Neural cell (in vitro differentiated cells): ENCODE results near the gene RFX2. TPM values are rescaled to one million over a fixed set of nuclear protein-coding genes. Genes with fewer than 3 reads are reported as not detected.
"Not testable (repeated sequence)": the region's sequence is repeated elsewhere in the genome, so short reads cannot be mapped to it uniquely, and the experiment has no call there.

Experiments used
- H2AFZ ChIP-seq: fragments of 200-600, 300-800 bp; sonication (generic), shearing (Covaris generic); 2 replicates; pipeline ENCODE4 v1.6.0; 2014; ENCODE audit warnings: low read depth, mild to moderate bottlenecking, antibody characterized with exemption, low read length, moderate library complexity
- H3F3A ChIP-seq: fragments of 200-600 bp; shearing (Covaris generic); 2 replicates; pipeline ENCODE4 v1.6.1; 2016; ENCODE audit warnings: mild to moderate bottlenecking, moderate library complexity, mixed read lengths, antibody characterized with exemption, low read length; ENCODE audit not compliant: insufficient read depth, poor library complexity, severe bottlenecking
- H3K27ac ChIP-seq: fragments of 200-600, 300-800 bp; sonication (generic), shearing (Covaris generic); 2 replicates; pipeline ENCODE4 v1.5.1; 2014; ENCODE audit warnings: mild to moderate bottlenecking, low read length, moderate library complexity
- H3K27me3 ChIP-seq: fragments of 300-800, 200-600 bp; sonication (generic), shearing (Covaris generic); 2 replicates; pipeline ENCODE4 v1.6.0; 2014; ENCODE audit warnings: mild to moderate bottlenecking, low read depth, low read length, moderate library complexity; ENCODE audit not compliant: insufficient read depth
- H3K36me3 ChIP-seq: fragments of 300-800, 200-600 bp; sonication (generic), shearing (Covaris generic); 2 replicates; pipeline ENCODE4 v1.5.1; 2014; ENCODE audit warnings: mild to moderate bottlenecking, antibody characterized with exemption, low read length, moderate library complexity; ENCODE audit not compliant: insufficient read depth
- H3K4me2 ChIP-seq: fragments of 300-800, 200-600 bp; sonication (generic), shearing (Covaris generic); 2 replicates; pipeline ENCODE4 v1.6.0; 2014; ENCODE audit warnings: mild to moderate bottlenecking, low read length
- H3K4me3 ChIP-seq: fragments of 300-800, 200-600 bp; sonication (generic), shearing (Covaris generic); 2 replicates; pipeline ENCODE4 v1.5.1; 2014; ENCODE audit warnings: mild to moderate bottlenecking, low read length, moderate library complexity
- H3K79me2 ChIP-seq: fragments of 200-600 bp; shearing (Covaris generic); replicated peaks from 2 replicates; pipeline ENCODE4 v1.6.0; 2014; ENCODE audit warnings: mild to moderate bottlenecking, low read length, moderate library complexity; ENCODE audit not compliant: insufficient read depth
- H3K9ac ChIP-seq: fragments of 300-800, 200-600 bp; sonication (generic), shearing (Covaris generic); 2 replicates; pipeline ENCODE4 v1.6.1; 2016; ENCODE audit warnings: mild to moderate bottlenecking, low read length, mixed read lengths
- H3K9me2 ChIP-seq: fragments of 200-600 bp; shearing (Covaris generic); 2 replicates; pipeline ENCODE4 v1.6.1; 2016; ENCODE audit warnings: mild to moderate bottlenecking, low read length, mixed read lengths; ENCODE audit not compliant: insufficient read depth
- H3K9me3 ChIP-seq: fragments of 200-600, 300-800 bp; sonication (generic), shearing (Covaris generic); 2 replicates; pipeline ENCODE4 v1.6.1; 2016; ENCODE audit warnings: mild to moderate bottlenecking, mixed run types, low read length, moderate library complexity, mixed read lengths
- H4K20me1 ChIP-seq: fragments of 200-600 bp; shearing (Covaris generic); 2 replicates; pipeline ENCODE4 v1.6.1; 2016; ENCODE audit warnings: mild to moderate bottlenecking, mixed run types; ENCODE audit not compliant: insufficient read depth
- CTCF ChIP-seq: fragments of 450-650 bp; IDR thresholded peaks from 2 replicates; pipeline ENCODE4 v1.5.1; 2014; ENCODE audit warnings: antibody characterized with exemption, mild to moderate bottlenecking, moderate library complexity; ENCODE audit not compliant: poor library complexity, severe bottlenecking
- EP300 ChIP-seq: fragments of 450-650 bp; conservative IDR thresholded peaks from 2 replicates; pipeline ENCODE4 v1.6.1; 2014; ENCODE audit warnings: antibody characterized with exemption, mild to moderate bottlenecking, moderate library complexity; ENCODE audit not compliant: poor library complexity, severe bottlenecking
- EZH2 ChIP-seq: fragments of 200-600, 300-800 bp; shearing (Covaris generic), sonication (generic); IDR thresholded peaks from 2 replicates; pipeline ENCODE4 v1.6.1; 2014; ENCODE audit warnings: antibody characterized with exemption, low read length, borderline replicate concordance, mild to moderate bottlenecking; ENCODE audit not compliant: insufficient read depth, poor library complexity, severe bottlenecking
- MXI1 ChIP-seq: fragments of 450-650 bp; conservative IDR thresholded peaks from 2 replicates; pipeline ENCODE4 v1.6.1; 2014; ENCODE audit warnings: antibody characterized with exemption, mild to moderate bottlenecking; ENCODE audit not compliant: poor library complexity, severe bottlenecking
- POLR2AphosphoS5 ChIP-seq: IDR thresholded peaks from 2 replicates; pipeline ENCODE4 v1.6.1; 2012
- RAD21 ChIP-seq: fragments of 450-650 bp; conservative IDR thresholded peaks from 2 replicates; pipeline ENCODE4 v1.6.1; 2014; ENCODE audit warnings: antibody characterized with exemption, mild to moderate bottlenecking, moderate library complexity
- REST ChIP-seq: IDR thresholded peaks from 2 replicates; pipeline ENCODE4 v1.6.1; 2012; ENCODE audit warnings: borderline replicate concordance
- SMC3 ChIP-seq: fragments of 450-650 bp; conservative IDR thresholded peaks from 2 replicates; pipeline ENCODE4 v1.6.1; 2014; ENCODE audit warnings: antibody characterized with exemption, mild to moderate bottlenecking, moderate library complexity; ENCODE audit not compliant: poor library complexity
- TAF1 ChIP-seq: IDR thresholded peaks from 2 replicates; pipeline ENCODE4 v1.6.1; 2012; ENCODE audit warnings: low read depth
- polyA plus RNA-seq: library from polyadenylated mRNA; depleted of rRNA; stranded (reverse); fragments of >200 nt; gene quantifications from 2 replicates; pipeline ENCODE4 v1.2.3, GENCODE V29; 2014

Gene RFX2
- polyA plus RNA-seq, 1 donor from 2014 or later = 0.69 TPM

DNA sequence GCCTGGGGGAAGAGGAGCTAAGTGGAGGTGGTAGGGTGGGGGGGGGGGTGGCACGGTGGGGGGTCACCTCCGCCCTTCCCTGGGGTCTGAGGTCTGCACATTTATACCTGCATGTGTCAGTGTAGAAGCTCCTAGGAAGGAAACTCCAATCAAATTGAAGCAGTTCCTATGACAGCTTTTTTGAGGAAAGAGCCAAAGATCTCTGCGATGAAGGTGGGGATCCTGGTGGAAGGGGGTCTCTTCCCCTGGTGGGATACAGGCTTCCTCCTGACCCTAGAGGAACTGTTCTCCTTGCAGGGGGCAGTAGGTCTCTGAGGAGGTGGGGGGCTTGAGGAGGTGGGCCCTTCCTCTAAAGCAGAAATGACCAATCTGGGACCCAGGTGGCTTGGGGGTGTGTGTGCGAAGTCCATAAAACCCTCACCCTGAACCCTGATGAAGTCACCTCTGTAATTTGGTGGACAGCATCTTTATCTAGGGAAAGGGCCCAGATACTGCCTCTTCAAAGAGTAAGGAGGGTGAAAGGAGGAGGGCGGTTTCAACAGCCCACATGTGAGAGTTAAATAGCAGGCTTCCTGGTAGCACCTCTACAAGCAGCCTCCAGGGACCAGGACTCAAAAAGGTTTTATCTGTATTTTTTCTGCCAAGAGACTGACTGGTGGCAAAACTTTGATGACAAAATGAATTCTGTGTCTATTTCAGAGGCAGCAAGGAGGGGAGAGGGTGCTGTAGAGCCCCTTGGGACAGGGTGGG lies 145.3 kb downstream of the RFX2 start:
- Histone ChIP-seq H3K27ac (no peak overlapping the region), H3K27me3 (no peaks in the 10 kb centered on the region), H3K9me3 (no peaks in the 10 kb centered on the region), H3K9me2 (no peaks in the 10 kb centered on the region), H3K79me2 (peaks cover 74% of the 10 kb centered on the region), H3F3A (no peaks in the 10 kb centered on the region), H3K4me3 (no peak overlapping the region), H4K20me1 (peaks cover 17% of the 10 kb centered on the region), H2AFZ (no peak overlapping the region), H3K36me3 (no peaks in the 10 kb centered on the region), H3K4me2 (no peak overlapping the region), H3K9ac (no peak overlapping the region)
- TF ChIP-seq TAF1 (no peak), RAD21 (no peak), REST (no peak), POLR2AphosphoS5 (no peak), CTCF (no peak), EP300 (no peak), SMC3 (no peak), EZH2 (no peak), MXI1 (no peak)

- TF ChIP-seq SMC3 = no peak
- no peak for TF ChIP-seq CTCF
- no peak for TF ChIP-seq REST
- TF ChIP-seq EP300 = no peak
- TF ChIP-seq RAD21 = no peak
- no peak for TF ChIP-seq EZH2
- no peak for TF ChIP-seq POLR2AphosphoS5
- TF ChIP-seq TAF1 = no peak
- no peak for TF ChIP-seq MXI1
- H3K4me2 ChIP-seq = no peak overlapping the region
- peaks cover 64% of the 10 kb centered on the region for H3K79me2 ChIP-seq
- H2AFZ ChIP-seq = no peak overlapping the region
- H3K27me3 ChIP-seq = no peaks in the 10 kb centered on the region
- no peak overlapping the region for H3K4me3 ChIP-seq
- H3K9ac ChIP-seq = no peak overlapping the region
- H3K27ac ChIP-seq = no peak overlapping the region
- peaks cover 11% of the 10 kb centered on the region for H4K20me1 ChIP-seq
- H3F3A ChIP-seq = no peaks in the 10 kb centered on the region
- no peaks in the 10 kb centered on the region for H3K9me3 ChIP-seq
- no peaks in the 10 kb centered on the region for H3K9me2 ChIP-seq
- no peaks in the 10 kb centered on the region for H3K36me3 ChIP-seq
These were observed 146.4 kb downstream of the RFX2 start for GRCh38 chr19:5963855-5964254.

DNA sequence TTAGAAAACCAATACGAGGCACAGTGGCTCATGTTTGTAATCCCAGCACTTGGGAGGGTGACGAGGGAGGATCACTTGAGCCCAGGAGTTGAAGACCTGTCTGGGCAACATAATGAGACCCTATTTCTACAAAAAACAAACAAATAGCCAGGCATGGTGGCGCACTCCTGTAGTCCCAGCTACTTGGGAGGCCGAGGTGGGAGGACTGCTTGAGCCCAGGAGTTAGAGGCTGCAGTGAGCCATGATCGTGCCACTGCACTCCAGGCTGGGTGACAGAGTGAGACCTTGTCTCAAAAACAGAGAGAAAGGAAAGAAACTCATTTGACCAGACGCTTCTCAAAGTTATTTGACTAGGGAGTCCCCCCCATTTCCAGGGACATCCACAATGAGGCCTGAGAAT lies 147.0 kb downstream of the RFX2 start:
- H3K27ac ChIP-seq, H2AFZ ChIP-seq: not testable (repeated sequence)

More for the DNA sequence above, 147.0 kb downstream of the RFX2 start:
- H3K9me3 ChIP-seq, H3K36me3 ChIP-seq, H3K9me2 ChIP-seq, H3F3A ChIP-seq, H3K9ac ChIP-seq, H3K4me2 ChIP-seq, H3K4me3 ChIP-seq, H4K20me1 ChIP-seq, H3K27me3 ChIP-seq: not testable (repeated sequence)
- peaks cover 58% of the 10 kb centered on the region for H3K79me2 ChIP-seq
